Astrocyte (in vitro differentiated cells and primary cell): ENCODE data around the gene PI4K2A. TPM values are rescaled to one million over a fixed set of nuclear protein-coding genes. Genes with fewer than 3 reads are reported as not detected.

ENCODE experiments used
- DNase-seq: peaks from one replicate; pipeline ENCODE4 v3.0.0-alpha.2; 2010; ENCODE audit warnings: low read depth
- FAIRE-seq: peaks from 2 replicates; lab custom pipeline; 2011; peaks lifted over from hg19 to GRCh38; lab: Jason Lieb, UNC
- H2AFZ ChIP-seq: 2 replicates; pipeline ENCODE4 v1.6.0; 2012; ENCODE audit warnings: low read depth, low read length, inconsistent platforms
- H3K27ac ChIP-seq: 2 replicates; pipeline ENCODE4 v1.5.1; 2011; ENCODE audit warnings: low read depth, low read length, inconsistent platforms
- H3K27me3 ChIP-seq: 2 replicates; pipeline ENCODE4 v1.6.0; 2011; ENCODE audit warnings: low read length, inconsistent platforms; ENCODE audit not compliant: insufficient read depth
- H3K36me3 ChIP-seq: 2 replicates; pipeline ENCODE4 v1.5.1; 2011; ENCODE audit warnings: low read length, inconsistent platforms; ENCODE audit not compliant: insufficient read depth
- H3K4me1 ChIP-seq: 2 replicates; pipeline ENCODE4 v1.5.1; 2011; ENCODE audit warnings: low read length, inconsistent platforms; ENCODE audit not compliant: insufficient read depth
- H3K4me2 ChIP-seq: 2 replicates; pipeline ENCODE4 v1.6.0; 2012; ENCODE audit warnings: low read length, inconsistent platforms
- H3K4me3 ChIP-seq: 2 replicates; pipeline ENCODE4 v1.5.1; 2011; ENCODE audit warnings: low read depth, mild to moderate bottlenecking, low read length, inconsistent platforms; ENCODE audit not compliant: insufficient read depth
- H3K79me2 ChIP-seq: 2 replicates; pipeline ENCODE4 v1.6.0; 2012; ENCODE audit warnings: mild to moderate bottlenecking, low read length, inconsistent platforms; ENCODE audit not compliant: insufficient read depth
- H3K9ac ChIP-seq: 2 replicates; pipeline ENCODE4 v1.6.0; 2012; ENCODE audit warnings: mild to moderate bottlenecking, low read length, inconsistent platforms
- H3K9me3 ChIP-seq: 2 replicates; pipeline ENCODE4 v1.5.1; 2012; ENCODE audit warnings: low read depth, mild to moderate bottlenecking, low read length, inconsistent platforms; ENCODE audit not compliant: insufficient read depth
- H4K20me1 ChIP-seq: 2 replicates; pipeline ENCODE4 v1.6.0; 2012; ENCODE audit warnings: low read length, inconsistent platforms; ENCODE audit not compliant: insufficient read depth
- H3K27ac Mint-ChIP-seq: one replicate; pipeline ENCODE4 v1.8.0; 2021; ENCODE audit warnings: mild to moderate bottlenecking, mixed read lengths; ENCODE audit not compliant: unreplicated experiment
- H3K27me3 Mint-ChIP-seq: one replicate; pipeline ENCODE4 v1.8.0; 2021; ENCODE audit warnings: low read depth, mixed read lengths; ENCODE audit not compliant: unreplicated experiment
- H3K36me3 Mint-ChIP-seq: one replicate; pipeline ENCODE4 v1.8.0; 2021; ENCODE audit warnings: low read depth, mixed read lengths; ENCODE audit not compliant: unreplicated experiment
- H3K4me1 Mint-ChIP-seq: one replicate; pipeline ENCODE4 v1.8.0; 2021; ENCODE audit warnings: low read depth, mixed read lengths; ENCODE audit not compliant: unreplicated experiment
- H3K4me3 Mint-ChIP-seq: one replicate; pipeline ENCODE4 v1.8.0; 2021; ENCODE audit warnings: mild to moderate bottlenecking, moderate library complexity, mixed read lengths; ENCODE audit not compliant: unreplicated experiment
- H3K9me3 Mint-ChIP-seq: one replicate; pipeline ENCODE4 v1.8.0; 2021; ENCODE audit warnings: mild to moderate bottlenecking, mixed read lengths; ENCODE audit not compliant: unreplicated experiment
- EZH2 ChIP-seq: IDR thresholded peaks from 2 replicates; pipeline ENCODE4 v1.6.1; 2012; ENCODE audit warnings: mild to moderate bottlenecking, low read length, inconsistent platforms; ENCODE audit not compliant: insufficient read depth
- total RNA-seq: library from RNA; stranded (reverse); gene quantifications from 2 replicates; pipeline ENCODE4 v1.2.1, GENCODE V29; 2021
- TF ChIP-seq, protein P1 (sequence below): IDR thresholded peaks from 2 replicates; pipeline ENCODE4 v1.5.1; 2011; ENCODE audit warnings: low read depth, mild to moderate bottlenecking, inconsistent platforms, low read length, moderate library complexity; ENCODE audit not compliant: insufficient read depth

Gene PI4K2A
- total RNA-seq, 1 donor from 2014 or later = 37.8 TPM

DNA sequence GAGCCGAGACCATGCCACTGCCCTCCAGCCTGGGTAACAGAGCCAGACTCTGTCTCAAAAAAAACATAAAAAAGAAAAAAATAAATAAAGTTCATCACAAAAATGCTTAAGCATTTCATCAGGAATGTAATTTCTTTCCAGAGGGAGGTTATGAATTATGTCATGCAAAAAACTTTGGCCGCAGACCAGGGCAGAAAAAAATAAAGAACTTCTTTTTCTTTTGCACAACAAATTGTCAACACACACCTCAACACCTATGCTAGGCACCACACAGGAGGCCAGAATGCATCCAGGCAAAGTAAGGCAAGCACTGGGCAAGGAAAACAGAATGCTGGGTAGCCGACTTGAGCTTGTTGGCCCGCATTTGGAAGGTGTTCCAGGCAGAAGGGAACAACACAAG is 47.0 kb upstream of the PI4K2A start:
- Mint-ChIP-seq H3K36me3 (peaks cover 1% of the 10 kb centered on the region), H3K4me3 (no peak overlapping the region), H3K27me3 (no peaks in the 10 kb centered on the region), H3K27ac (no peak overlapping the region), H3K4me1 (peaks cover 20% of the 10 kb centered on the region), H3K9me3 (no peaks in the 10 kb centered on the region)
- H3K9me3 ChIP-seq = no peaks in the 10 kb centered on the region
- H3K4me2 ChIP-seq = no peak overlapping the region
- H3K4me1 ChIP-seq = peaks cover 25% of the 10 kb centered on the region
- H3K79me2 ChIP-seq = no peaks in the 10 kb centered on the region
- no peak overlapping the region for H3K9ac ChIP-seq
- H3K27ac ChIP-seq = no peak overlapping the region
- H3K27me3 ChIP-seq = no peaks in the 10 kb centered on the region
- H2AFZ ChIP-seq = no peak overlapping the region
- H3K4me3 ChIP-seq = no peak overlapping the region
- no peaks in the 10 kb centered on the region for H4K20me1 ChIP-seq
- no peak for FAIRE-seq
- DNase-seq = no peak
- TF ChIP-seq, protein P1, sequence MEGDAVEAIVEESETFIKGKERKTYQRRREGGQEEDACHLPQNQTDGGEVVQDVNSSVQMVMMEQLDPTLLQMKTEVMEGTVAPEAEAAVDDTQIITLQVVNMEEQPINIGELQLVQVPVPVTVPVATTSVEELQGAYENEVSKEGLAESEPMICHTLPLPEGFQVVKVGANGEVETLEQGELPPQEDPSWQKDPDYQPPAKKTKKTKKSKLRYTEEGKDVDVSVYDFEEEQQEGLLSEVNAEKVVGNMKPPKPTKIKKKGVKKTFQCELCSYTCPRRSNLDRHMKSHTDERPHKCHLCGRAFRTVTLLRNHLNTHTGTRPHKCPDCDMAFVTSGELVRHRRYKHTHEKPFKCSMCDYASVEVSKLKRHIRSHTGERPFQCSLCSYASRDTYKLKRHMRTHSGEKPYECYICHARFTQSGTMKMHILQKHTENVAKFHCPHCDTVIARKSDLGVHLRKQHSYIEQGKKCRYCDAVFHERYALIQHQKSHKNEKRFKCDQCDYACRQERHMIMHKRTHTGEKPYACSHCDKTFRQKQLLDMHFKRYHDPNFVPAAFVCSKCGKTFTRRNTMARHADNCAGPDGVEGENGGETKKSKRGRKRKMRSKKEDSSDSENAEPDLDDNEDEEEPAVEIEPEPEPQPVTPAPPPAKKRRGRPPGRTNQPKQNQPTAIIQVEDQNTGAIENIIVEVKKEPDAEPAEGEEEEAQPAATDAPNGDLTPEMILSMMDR = no peak
- no peak for TF ChIP-seq EZH2
- no peaks in the 10 kb centered on the region for H3K36me3 ChIP-seq

DNA sequence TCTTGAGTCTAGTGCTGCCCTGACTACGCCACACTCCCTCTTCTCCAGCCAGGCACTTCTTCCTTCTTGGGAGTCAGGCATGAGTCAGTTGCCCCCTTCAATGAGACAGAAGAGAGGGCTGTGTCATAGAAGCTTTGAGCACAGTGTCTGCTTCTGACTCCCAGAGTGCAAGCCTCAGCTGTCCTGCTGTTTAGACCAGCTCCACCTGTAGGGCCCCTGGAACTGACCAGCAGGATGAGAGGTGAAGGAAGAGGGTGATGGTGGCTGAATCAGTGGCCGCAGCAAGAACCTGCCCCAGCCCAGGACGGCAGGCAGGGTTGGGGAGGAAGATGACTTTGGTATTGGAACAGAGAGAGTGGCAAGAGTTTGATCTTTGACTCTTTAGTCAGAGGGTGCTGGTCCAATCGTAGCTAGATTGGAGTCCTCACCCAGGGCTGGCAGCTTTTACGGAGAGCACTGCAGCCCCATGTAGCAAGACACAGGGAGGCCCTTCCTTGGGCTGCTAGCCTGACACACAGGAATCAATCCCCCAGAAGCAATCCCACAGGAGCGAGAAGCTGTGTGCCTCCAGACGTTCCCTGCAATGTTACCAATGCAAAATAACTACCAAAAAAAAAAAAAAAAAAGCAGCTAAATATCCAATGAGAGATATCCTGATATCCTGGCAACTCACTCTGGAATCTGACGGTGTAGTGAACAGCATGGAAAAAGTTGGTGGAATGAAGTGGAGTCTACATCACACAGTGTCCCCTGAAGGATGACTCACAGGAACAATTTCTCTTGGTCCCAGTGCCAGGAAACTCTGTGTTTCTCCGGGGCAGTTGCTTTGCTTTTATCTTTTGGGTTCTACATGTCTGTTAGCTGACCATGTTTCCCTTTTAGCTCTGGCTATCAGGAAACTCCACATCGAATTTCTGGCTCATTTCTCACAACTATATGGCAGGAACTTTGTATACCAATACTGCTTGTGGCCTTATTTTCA is 44.1 kb upstream of the PI4K2A start:
- Histone ChIP-seq H3K4me2 (peak overlapping the region; percentile 78), H3K36me3 (no peaks in the 10 kb centered on the region), H4K20me1 (no peaks in the 10 kb centered on the region), H3K27me3 (no peaks in the 10 kb centered on the region), H3K4me1 (peaks cover 25% of the 10 kb centered on the region), H3K79me2 (no peaks in the 10 kb centered on the region), H2AFZ (peak overlapping the region; percentile 27), H3K4me3 (peak overlapping the region; percentile 18), H3K27ac (peak overlapping the region; percentile 89), H3K9me3 (no peaks in the 10 kb centered on the region), H3K9ac (peak overlapping the region; percentile 71)
- Mint-ChIP-seq H3K4me1 (peaks cover 19% of the 10 kb centered on the region), H3K9me3 (no peaks in the 10 kb centered on the region), H3K27ac (peak overlapping the region; percentile 94), H3K4me3 (peak overlapping the region; percentile 40), H3K36me3 (no peaks in the 10 kb centered on the region), H3K27me3 (peaks cover 3% of the 10 kb centered on the region)
- DNase-seq (peak; percentile 94), FAIRE-seq (peak; percentile 78)
- no peak for TF ChIP-seq EZH2
- TF ChIP-seq, protein P1 = no peak

DNA sequence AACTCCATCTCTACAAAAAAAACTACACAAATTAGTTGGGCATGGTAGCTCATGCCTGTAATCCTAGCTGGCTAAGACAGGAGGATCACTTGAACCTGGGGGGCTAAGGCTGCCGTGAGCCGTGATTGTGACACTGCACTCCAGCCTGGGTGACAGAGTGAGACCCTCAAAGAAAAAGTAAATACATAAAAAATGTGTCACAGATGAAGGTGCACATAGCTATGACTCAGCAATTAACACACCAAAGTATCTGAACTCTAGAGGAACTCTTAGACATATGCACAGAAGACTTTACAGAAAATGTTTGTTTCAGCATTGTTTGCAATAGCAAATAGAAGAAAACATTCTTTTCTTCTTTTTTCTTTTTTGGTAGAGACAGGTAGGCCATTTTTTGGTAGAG is 42.7 kb upstream of the PI4K2A start:
- H3K27me3 ChIP-seq = no peaks in the 10 kb centered on the region
- DNase-seq (no peak), FAIRE-seq (no peak)
- no peak overlapping the region for H3K9ac ChIP-seq
- H2AFZ ChIP-seq = no peak overlapping the region
- H3K36me3 ChIP-seq = no peaks in the 10 kb centered on the region
- H3K27ac ChIP-seq = peak overlapping the region; percentile 89
- no peaks in the 10 kb centered on the region for H4K20me1 ChIP-seq
- Mint-ChIP-seq H3K9me3 (no peaks in the 10 kb centered on the region), H3K27ac (no peak overlapping the region), H3K4me1 (peaks cover 19% of the 10 kb centered on the region), H3K27me3 (peaks cover 3% of the 10 kb centered on the region), H3K4me3 (no peak overlapping the region), H3K36me3 (no peaks in the 10 kb centered on the region)
- no peak overlapping the region for H3K4me3 ChIP-seq
- no peaks in the 10 kb centered on the region for H3K9me3 ChIP-seq
- no peaks in the 10 kb centered on the region for H3K79me2 ChIP-seq
- TF ChIP-seq, protein P1 = no peak
- TF ChIP-seq EZH2 = no peak
- H3K4me2 ChIP-seq = peak overlapping the region; percentile 78
- peaks cover 25% of the 10 kb centered on the region for H3K4me1 ChIP-seq
